ENCODE data around the gene IGFN1. TPM values are rescaled to one million over a fixed set of nuclear protein-coding genes. Genes with fewer than 3 reads are reported as not detected.
A peak's percentile ranks its signal among the peaks of the same experiment; 100 is the strongest.
"Not testable (repeated sequence)": the region's sequence is repeated elsewhere in the genome, so short reads cannot be mapped to it uniquely, and the experiment has no call there.

Gene IGFN1
- total RNA-seq, 1 donor from 2014 or later = 1.7 TPM

- no peak for ATAC-seq
- intact Hi-C loops (cut with DNase I) = no loop called here
- peak; percentile 27 for DNase-seq (ENCODE audit: low spot score)
Measured at GRCh38 chr1:201228011-201228983, 37.7 kb downstream of the IGFN1 start.

GRCh38 chr1:201229095-201229494, 38.5 kb downstream of the IGFN1 start:
- DNase-seq (ENCODE audit: low spot score) (peak; percentile 27), ATAC-seq (no peak)
- intact Hi-C loops (cut with DNase I) = no loop called here

GRCh38 chr1:201229771-201230635, 39.4 kb downstream of the IGFN1 start:
- ATAC-seq (no peak), DNase-seq (ENCODE audit: low spot score) (no peak)
- intact Hi-C loops (cut with DNase I) = no loop called here

DNA sequence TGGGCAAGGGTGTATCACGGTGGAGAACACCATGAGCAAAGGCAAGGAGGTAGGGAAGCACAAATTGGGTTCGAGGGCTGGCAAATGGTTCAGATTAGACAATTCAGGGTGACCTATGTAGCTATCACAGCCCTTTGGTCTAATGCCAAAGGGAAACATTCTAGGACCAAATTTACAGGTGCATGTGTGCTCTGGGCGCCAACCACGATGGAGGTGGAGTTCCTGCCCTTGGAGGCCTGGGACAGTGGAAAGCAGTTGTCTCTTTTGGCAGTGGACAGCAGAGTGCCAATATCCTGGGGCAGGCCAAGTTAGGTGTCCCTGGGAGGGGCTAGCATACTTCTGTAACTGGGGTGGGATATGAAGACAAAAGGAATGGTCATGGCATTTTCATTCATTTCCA, 40.1 kb downstream of the IGFN1 start:
- DNase-seq (ENCODE audit: low spot score) (no peak), ATAC-seq (no peak)
- intact Hi-C loops (cut with DNase I) = no loop called here

- intact Hi-C loops (cut with DNase I); ATAC-seq; DNase-seq (ENCODE audit: low spot score): not testable (repeated sequence)
Measured at GRCh38 chr1:201239646-201240045, 49.0 kb downstream of the IGFN1 start.

DNA sequence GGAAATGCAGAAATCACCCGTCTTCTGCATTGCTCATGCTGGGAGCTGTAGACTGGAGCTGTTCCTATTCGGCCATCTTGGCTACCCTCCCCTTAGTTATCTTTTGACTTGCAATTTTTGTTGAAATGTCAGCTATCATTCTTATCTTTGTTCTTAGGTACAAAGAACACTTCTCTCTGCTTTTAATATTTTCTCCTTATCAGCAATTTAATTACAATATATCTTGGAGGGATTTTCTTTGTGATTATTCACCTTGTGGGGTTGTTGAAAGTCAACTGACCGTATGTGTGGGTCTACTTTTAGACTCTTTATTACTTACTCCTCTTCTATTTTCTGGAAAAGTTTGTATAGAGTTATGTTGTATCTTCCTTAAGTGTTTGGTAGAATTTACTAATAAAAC, 49.5 kb downstream of the IGFN1 start:
- no peak for DNase-seq (ENCODE audit: low spot score)
- ATAC-seq = no peak
- intact Hi-C loops (cut with DNase I) = no loop called here

- ATAC-seq (no peak), DNase-seq (ENCODE audit: low spot score) (no peak)
- intact Hi-C loops (cut with DNase I) = no loop called here
Measured at GRCh38 chr1:201241736-201242135, 51.1 kb downstream of the IGFN1 start.

- ATAC-seq (no peak), DNase-seq (ENCODE audit: low spot score) (no peak)
- intact Hi-C loops (cut with DNase I) = no loop called here
Measured at GRCh38 chr1:201245082-201245481, 54.5 kb downstream of the IGFN1 start.

DNA sequence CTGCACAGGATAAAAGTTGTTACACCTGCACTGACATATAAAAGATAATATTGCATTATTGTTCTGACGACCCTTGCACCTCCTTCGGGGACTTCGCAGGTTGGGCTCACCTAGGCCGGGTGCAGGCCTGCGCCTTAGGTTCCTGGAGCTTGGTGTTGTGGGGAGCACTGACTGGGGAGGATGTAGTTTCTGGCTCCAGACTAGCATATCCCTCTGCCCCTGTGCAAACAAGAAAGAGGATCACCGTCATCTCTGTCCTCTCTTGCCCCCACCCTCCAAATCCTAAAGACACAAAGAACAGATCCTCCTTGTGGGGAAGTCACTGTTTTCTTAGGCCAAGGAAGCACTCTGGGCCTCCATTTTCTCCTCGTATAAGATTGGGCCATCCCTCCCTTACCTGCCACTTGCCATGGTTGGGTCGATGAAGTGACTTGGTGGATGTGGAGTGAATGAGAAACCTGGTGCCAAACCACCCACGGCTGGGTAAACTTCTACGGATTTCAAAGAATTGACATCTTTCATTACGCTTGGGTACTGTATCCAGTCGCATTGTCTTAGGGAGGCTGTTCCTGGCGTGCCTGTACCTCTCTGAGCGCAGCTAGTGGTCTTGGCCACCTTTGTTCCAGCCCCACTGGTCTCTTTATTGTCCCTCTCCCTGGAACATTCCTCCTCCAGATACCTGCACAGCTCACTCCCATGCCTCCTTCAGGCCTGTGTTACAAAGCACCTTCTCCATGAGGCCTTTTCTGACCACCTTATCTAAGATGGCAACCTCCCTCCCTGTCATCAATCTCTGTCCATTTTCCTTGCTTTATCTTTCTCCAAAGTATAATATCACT, 58.3 kb downstream of the IGFN1 start:
- no peak for ATAC-seq
- no peak for DNase-seq (ENCODE audit: low spot score)
- intact Hi-C loops (cut with DNase I) = no loop called here

GRCh38 chr1:201250326-201251011, 59.8 kb downstream of the IGFN1 start:
- intact Hi-C loops (cut with DNase I) = loop anchor here (10.0 kb wide), 3 partner anchors 114 to 264 kb away; no protein-coding TSS in a partner anchor
- no peak for DNase-seq (ENCODE audit: low spot score)

GRCh38 chr1:201251411-201251810, 60.8 kb downstream of the IGFN1 start:
- intact Hi-C loops (cut with DNase I) = loop anchor here (10.0 kb wide), 3 partner anchors 113 to 263 kb away; no protein-coding TSS in a partner anchor

More at GRCh38 chr1:201250326-201251011, 59.8 kb downstream of the IGFN1 start:
- ATAC-seq = no peak

GRCh38 chr1:201251851-201252430, 61.3 kb downstream of the IGFN1 start:
- DNase-seq (ENCODE audit: low spot score) = no peak
- no peak for ATAC-seq
- intact Hi-C loops (cut with DNase I) = loop anchor here (10.0 kb wide), 3 partner anchors 113 to 263 kb away; no protein-coding TSS in a partner anchor

More at GRCh38 chr1:201251411-201251810, 60.8 kb downstream of the IGFN1 start:
- no peak for DNase-seq (ENCODE audit: low spot score)
- ATAC-seq = no peak

GRCh38 chr1:201252944-201253371, 62.3 kb downstream of the IGFN1 start:
- no peak for DNase-seq (ENCODE audit: low spot score)
- ATAC-seq = no peak
- intact Hi-C loops (cut with DNase I) = loop anchor here (10.0 kb wide), 3 partner anchors 112 to 262 kb away; no protein-coding TSS in a partner anchor

DNA sequence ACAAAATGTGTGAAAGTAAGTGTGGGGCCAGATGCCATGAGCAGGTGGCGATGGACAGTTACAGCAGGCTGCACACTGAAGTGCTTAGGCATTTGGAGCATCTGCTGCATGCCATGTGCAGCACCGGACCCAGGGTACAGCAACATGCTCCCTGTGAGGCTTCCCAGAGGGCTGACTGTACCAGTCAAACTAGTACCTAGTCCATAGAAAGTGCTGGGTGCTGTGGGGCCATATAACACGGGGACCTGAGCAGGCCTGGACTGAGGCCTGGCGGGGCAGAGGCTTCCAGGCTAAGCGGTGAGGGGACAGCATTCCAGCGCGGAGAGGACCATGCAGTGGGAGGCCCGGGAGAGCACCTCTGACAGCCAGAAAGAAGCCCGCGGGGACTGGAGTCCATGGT, 62.8 kb downstream of the IGFN1 start:
- DNase-seq (ENCODE audit: low spot score) (no peak), ATAC-seq (peak; percentile 20)
- intact Hi-C loops (cut with DNase I) = loop anchor here (10.0 kb wide), 3 partner anchors 111 to 261 kb away; no protein-coding TSS in a partner anchor

DNA sequence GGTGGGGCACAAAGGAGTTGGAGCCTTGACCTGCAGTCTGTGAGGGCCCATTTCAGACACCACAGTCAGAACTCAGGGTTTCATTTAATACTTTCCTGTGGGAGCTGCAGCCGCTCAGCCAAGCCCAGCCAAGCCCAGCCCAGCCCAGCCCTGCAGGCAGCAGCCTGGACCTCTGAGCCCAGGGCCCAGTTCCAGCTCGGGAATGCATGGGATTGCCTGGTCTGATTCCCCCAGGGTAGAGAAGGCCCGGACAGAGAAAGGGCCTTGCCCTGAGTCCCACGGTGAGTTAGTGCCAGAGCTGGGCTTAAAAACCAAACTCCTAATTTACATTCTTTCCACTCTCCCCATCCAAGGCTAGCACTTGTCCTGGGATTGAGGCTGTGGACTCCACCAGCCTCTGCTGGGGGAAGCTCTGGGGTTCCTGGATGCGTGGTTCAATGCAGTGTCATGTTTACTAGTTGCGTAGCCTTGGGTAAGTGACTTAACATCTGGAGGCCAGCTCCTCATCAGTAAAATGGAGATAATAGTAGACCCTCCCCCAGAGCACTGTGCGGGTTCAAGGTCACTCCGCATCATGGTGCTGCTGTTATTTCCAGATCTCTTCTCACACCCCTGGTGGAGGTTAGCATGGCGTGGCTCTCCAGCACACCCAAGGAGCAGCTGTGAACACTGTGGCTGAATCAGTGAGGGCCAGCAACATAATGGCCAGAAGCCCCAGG, 63.4 kb downstream of the IGFN1 start:
- DNase-seq (ENCODE audit: low spot score) (no peak), ATAC-seq (peak; percentile 33)
- intact Hi-C loops (cut with DNase I) = loop anchor here (10.0 kb wide), 3 partner anchors 111 to 261 kb away; no protein-coding TSS in a partner anchor

GRCh38 chr1:201254625-201255478, 64.2 kb downstream of the IGFN1 start:
- ATAC-seq (peak; percentile 62), DNase-seq (ENCODE audit: low spot score) (peak; percentile 77)
- intact Hi-C loops (cut with DNase I) = loop anchor here (10.0 kb wide), 3 partner anchors 110 to 260 kb away; no protein-coding TSS in a partner anchor

All from sciatic nerve (tissue), 2 donors.